ENCODE results near the gene TENT4A. TPM values are rescaled to one million over a fixed set of nuclear protein-coding genes. Genes with fewer than 3 reads are reported as not detected.

The TENT4A gene
- total RNA-seq, 6 experiments from 2014 or later, result 19.8 to 23.8 (median 21.7) TPM

- TF ChIP-seq CTCF (IDR thresholded peaks at IDR 0.05), result no peak
- no peak overlapping the region for H3K27ac Mint-ChIP-seq
Measured at GRCh38 chr5:6760686-6761085, 47.5 kb downstream of the TENT4A start.

GRCh38 chr5:6761333-6761732 is 48.1 kb downstream of the TENT4A start:
- peaks cover 9% of the 10 kb centered on the region for H3K4me1 Mint-ChIP-seq (ENCODE audit: low read depth)
- peaks cover 30% of the 10 kb centered on the region for H3K36me3 Mint-ChIP-seq (ENCODE audit: low read depth)
- TF ChIP-seq CTCF (IDR thresholded peaks at IDR 0.05), result no peak
- H3K9me3 Mint-ChIP-seq, result no peaks in the 10 kb centered on the region
- no peak overlapping the region for H3K4me3 Mint-ChIP-seq
- no peak for DNase-seq
- no peak overlapping the region for H3K27ac Mint-ChIP-seq
- H3K27me3 Mint-ChIP-seq (ENCODE audit: insufficient read depth), result peaks cover 2% of the 10 kb centered on the region; the same call in 1 of the 2 replicates

More at GRCh38 chr5:6760686-6761085, 47.5 kb downstream of the TENT4A start:
- H3K4me3 Mint-ChIP-seq, result no peak overlapping the region
- no peaks in the 10 kb centered on the region for H3K9me3 Mint-ChIP-seq
- H3K36me3 Mint-ChIP-seq (ENCODE audit: low read depth), result peaks cover 36% of the 10 kb centered on the region
- peaks cover 3% of the 10 kb centered on the region for H3K4me1 Mint-ChIP-seq (ENCODE audit: low read depth)
- DNase-seq, result no peak
- peaks cover 2% of the 10 kb centered on the region; the same call in 1 of the 2 replicates for H3K27me3 Mint-ChIP-seq (ENCODE audit: insufficient read depth)

GRCh38 chr5:6762116-6762515 is 48.9 kb downstream of the TENT4A start:
- no peak for DNase-seq
- H3K9me3 Mint-ChIP-seq, result no peaks in the 10 kb centered on the region
- no peak overlapping the region for H3K27ac Mint-ChIP-seq
- H3K27me3 Mint-ChIP-seq (ENCODE audit: insufficient read depth), result peaks cover 2% of the 10 kb centered on the region; the same call in 1 of the 2 replicates
- TF ChIP-seq CTCF (IDR thresholded peaks at IDR 0.05), result no peak
- peaks cover 14% of the 10 kb centered on the region for H3K4me1 Mint-ChIP-seq (ENCODE audit: low read depth)
- no peak overlapping the region for H3K4me3 Mint-ChIP-seq
- H3K36me3 Mint-ChIP-seq (ENCODE audit: low read depth), result peaks cover 22% of the 10 kb centered on the region

GRCh38 chr5:6762697-6763096 is 49.5 kb downstream of the TENT4A start:
- no peak for TF ChIP-seq CTCF (IDR thresholded peaks at IDR 0.05)
- no peaks in the 10 kb centered on the region for H3K9me3 Mint-ChIP-seq
- H3K27me3 Mint-ChIP-seq (ENCODE audit: insufficient read depth), result peaks cover 2% of the 10 kb centered on the region
- no peak for DNase-seq
- no peak overlapping the region for H3K4me3 Mint-ChIP-seq
- H3K36me3 Mint-ChIP-seq (ENCODE audit: low read depth), result peaks cover 22% of the 10 kb centered on the region; the same call in 1 of the 2 replicates
- no peak overlapping the region for H3K27ac Mint-ChIP-seq
- H3K4me1 Mint-ChIP-seq (ENCODE audit: low read depth), result peaks cover 14% of the 10 kb centered on the region

- no peak for DNase-seq
- no peak overlapping the region for H3K27ac Mint-ChIP-seq
- peaks cover 14% of the 10 kb centered on the region for H3K4me1 Mint-ChIP-seq (ENCODE audit: low read depth)
- no peaks in the 10 kb centered on the region for H3K9me3 Mint-ChIP-seq
- peaks cover 2% of the 10 kb centered on the region for H3K27me3 Mint-ChIP-seq (ENCODE audit: insufficient read depth)
- TF ChIP-seq CTCF (IDR thresholded peaks at IDR 0.05), result no peak
- no peak overlapping the region for H3K4me3 Mint-ChIP-seq
- peaks cover 17% of the 10 kb centered on the region; the same call in 1 of the 2 replicates for H3K36me3 Mint-ChIP-seq (ENCODE audit: low read depth)
Measured at GRCh38 chr5:6763191-6763590, 50.0 kb downstream of the TENT4A start.

All from HFFc6 (cell line).